OCI-LY7 (cell line): ENCODE measurements around the gene CTNNA1. TPM values are rescaled to one million over a fixed set of nuclear protein-coding genes. Genes with fewer than 3 reads are reported as not detected.
"Not testable (repeated sequence)": the region's sequence is repeated elsewhere in the genome, so short reads cannot be mapped to it uniquely, and the experiment has no call there.

Experiments used
- BruUV-seq: library from RNA; stranded (reverse); fragments of 400-500 nt; replicated peaks from 2 replicates; lab custom pipeline; 2021; lab: Mats Ljungman, UMichigan
- CTCF ChIA-PET: fragments of 300-600 bp; sonication (Branson Sonifier 250); formaldehyde crosslinking; loops from one replicate; lab custom pipeline; 2022; ENCODE audit warnings: antibody characterized with exemption; ENCODE audit not compliant: unreplicated experiment; lab: Charles Lee
- POLR2A ChIA-PET: fragments of 300-600 bp; sonication (Branson Sonifier 250); formaldehyde crosslinking; loops from one replicate; lab custom pipeline; 2022; ENCODE audit warnings: antibody characterized with exemption; lab: Charles Lee
- DNase-seq: peaks from one replicate; pipeline ENCODE4 v3.0.0-alpha.2; 2015; ENCODE audit warnings: low spot score
- H2AFZ ChIP-seq: fragments of 200-600 bp; sonication (generic), shearing (Covaris generic); 2 replicates; pipeline ENCODE4 v1.6.1; 2014; ENCODE audit warnings: mild to moderate bottlenecking, antibody characterized with exemption, low read length, moderate library complexity
- H3K27ac ChIP-seq: fragments of 200-600 bp; sonication (generic); 2 replicates; pipeline ENCODE4 v1.5.1; 2014; ENCODE audit warnings: mixed run types, low read depth, mild to moderate bottlenecking, moderate library complexity, low read length, inconsistent platforms; ENCODE audit not compliant: poor library complexity, severe bottlenecking
- H3K36me3 ChIP-seq: fragments of 200-600 bp; sonication (generic); 2 replicates; pipeline ENCODE4 v1.6.1; 2014; ENCODE audit warnings: mild to moderate bottlenecking, antibody characterized with exemption, low read length, moderate library complexity, mixed read lengths; ENCODE audit not compliant: insufficient read depth
- H3K4me1 ChIP-seq: fragments of 200-600 bp; sonication (generic); 2 replicates; pipeline ENCODE4 v1.5.1; 2014; ENCODE audit warnings: mild to moderate bottlenecking, low read length; ENCODE audit not compliant: insufficient read depth, poor library complexity, severe bottlenecking
- H3K4me2 ChIP-seq: fragments of 200-600 bp; sonication (generic); 2 replicates; pipeline ENCODE4 v1.6.1; 2014; ENCODE audit warnings: mild to moderate bottlenecking, low read length
- H3K4me3 ChIP-seq: fragments of 200-600 bp; sonication (generic); 2 replicates; pipeline ENCODE4 v1.5.1; 2014; ENCODE audit warnings: mild to moderate bottlenecking, low read depth, low read length; ENCODE audit not compliant: poor library complexity, severe bottlenecking
- H3K79me2 ChIP-seq: fragments of 200-600 bp; sonication (generic); 2 replicates; pipeline ENCODE4 v1.6.1; 2016; ENCODE audit warnings: low read depth, mild to moderate bottlenecking, low read length, moderate library complexity, mixed read lengths; ENCODE audit not compliant: insufficient read depth
- H3K9me2 ChIP-seq: fragments of 200-600 bp; sonication (generic); 2 replicates; pipeline ENCODE4 v1.6.1; 2016; ENCODE audit warnings: mild to moderate bottlenecking, low read length, mixed read lengths; ENCODE audit not compliant: insufficient read depth
- H3K9me3 ChIP-seq: fragments of 200-600 bp; sonication (generic); 2 replicates; pipeline ENCODE4 v1.6.1; 2014; ENCODE audit warnings: mild to moderate bottlenecking, mixed run types, low read length, mixed read lengths
- H4K20me1 ChIP-seq: fragments of 200-600 bp; sonication (generic); 2 replicates; pipeline ENCODE4 v1.6.1; 2014; ENCODE audit warnings: mild to moderate bottlenecking, antibody characterized with exemption, low read length, moderate library complexity, mixed read lengths; ENCODE audit not compliant: insufficient read depth
- EZH2phosphoT487 ChIP-seq: fragments of 200-600 bp; sonication (generic); IDR thresholded peaks from 2 replicates; pipeline ENCODE4 v1.6.1; 2018; ENCODE audit warnings: low read depth, borderline replicate concordance, mild to moderate bottlenecking, mixed run types, antibody characterized with exemption, low read length, moderate library complexity, mixed read lengths
- intact Hi-C: fragments of 100-400 bp; cut with micrococcal nuclease; formaldehyde crosslinking; loops from one replicate; pipeline ENCODE4 v1.10.0; 2022; ENCODE audit not compliant: unreplicated experiment
- total RNA-seq, 2 experiments: library from RNA; depleted of rRNA in 1 of 2; stranded (reverse); fragments of >200 nt in 1 of 2; shearing (Covaris generic) in 1 of 2; gene quantifications; 2 replicates each; pipeline ENCODE4 v1.2.3, GENCODE V29; 2014 to 2022
- TF ChIP-seq, protein P1 (sequence below): fragments of 200-600 bp; sonication (generic); conservative IDR thresholded peaks from 2 replicates; pipeline ENCODE4 v1.5.1; 2014; ENCODE audit warnings: mild to moderate bottlenecking, antibody characterized with exemption, low read length, moderate library complexity, mixed read lengths

CTNNA1 gene
- total RNA-seq, 2 experiments from 2014 or later, result 40.4 to 42.7 TPM

GRCh38 chr5:138748630-138749081 lies 4.6 kb upstream of the CTNNA1 start:
- Histone ChIP-seq H3K4me1 (peaks cover 7% of the 10 kb centered on the region), H3K9me2 (no peaks in the 10 kb centered on the region), H3K4me2 (no peak overlapping the region), H2AFZ (no peak overlapping the region), H3K9me3 (no peaks in the 10 kb centered on the region), H3K79me2 (no peaks in the 10 kb centered on the region), H3K27ac (no peak overlapping the region), H4K20me1 (no peaks in the 10 kb centered on the region; the same call in 1 of the 2 replicates), H3K4me3 (no peak overlapping the region), H3K36me3 (no peaks in the 10 kb centered on the region)
- TF ChIP-seq, protein P1, sequence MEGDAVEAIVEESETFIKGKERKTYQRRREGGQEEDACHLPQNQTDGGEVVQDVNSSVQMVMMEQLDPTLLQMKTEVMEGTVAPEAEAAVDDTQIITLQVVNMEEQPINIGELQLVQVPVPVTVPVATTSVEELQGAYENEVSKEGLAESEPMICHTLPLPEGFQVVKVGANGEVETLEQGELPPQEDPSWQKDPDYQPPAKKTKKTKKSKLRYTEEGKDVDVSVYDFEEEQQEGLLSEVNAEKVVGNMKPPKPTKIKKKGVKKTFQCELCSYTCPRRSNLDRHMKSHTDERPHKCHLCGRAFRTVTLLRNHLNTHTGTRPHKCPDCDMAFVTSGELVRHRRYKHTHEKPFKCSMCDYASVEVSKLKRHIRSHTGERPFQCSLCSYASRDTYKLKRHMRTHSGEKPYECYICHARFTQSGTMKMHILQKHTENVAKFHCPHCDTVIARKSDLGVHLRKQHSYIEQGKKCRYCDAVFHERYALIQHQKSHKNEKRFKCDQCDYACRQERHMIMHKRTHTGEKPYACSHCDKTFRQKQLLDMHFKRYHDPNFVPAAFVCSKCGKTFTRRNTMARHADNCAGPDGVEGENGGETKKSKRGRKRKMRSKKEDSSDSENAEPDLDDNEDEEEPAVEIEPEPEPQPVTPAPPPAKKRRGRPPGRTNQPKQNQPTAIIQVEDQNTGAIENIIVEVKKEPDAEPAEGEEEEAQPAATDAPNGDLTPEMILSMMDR, result no peak
- no peak for TF ChIP-seq EZH2phosphoT487
- no TSS peak for BruUV-seq
- CTCF ChIA-PET, result no interaction called here
- intact Hi-C loops, result no loop called here
- POLR2A ChIA-PET, result interaction anchor here (1.1 kb wide), 1 partner anchor 15 kb away, joined by 3 read pairs; no protein-coding TSS in a partner anchor
- no peak for DNase-seq

GRCh38 chr5:138751344-138751743 lies 1.9 kb upstream of the CTNNA1 start:
- H3K79me2 ChIP-seq, H3K27ac ChIP-seq, BruUV-seq, intact Hi-C loops, H2AFZ ChIP-seq, H3K9me3 ChIP-seq, CTCF ChIA-PET, H3K4me3 ChIP-seq, POLR2A ChIA-PET, H3K4me2 ChIP-seq, H3K9me2 ChIP-seq, DNase-seq, H3K36me3 ChIP-seq, H4K20me1 ChIP-seq: not testable (repeated sequence)
- H3K4me1 ChIP-seq, result peaks cover 15% of the 10 kb centered on the region

DNA sequence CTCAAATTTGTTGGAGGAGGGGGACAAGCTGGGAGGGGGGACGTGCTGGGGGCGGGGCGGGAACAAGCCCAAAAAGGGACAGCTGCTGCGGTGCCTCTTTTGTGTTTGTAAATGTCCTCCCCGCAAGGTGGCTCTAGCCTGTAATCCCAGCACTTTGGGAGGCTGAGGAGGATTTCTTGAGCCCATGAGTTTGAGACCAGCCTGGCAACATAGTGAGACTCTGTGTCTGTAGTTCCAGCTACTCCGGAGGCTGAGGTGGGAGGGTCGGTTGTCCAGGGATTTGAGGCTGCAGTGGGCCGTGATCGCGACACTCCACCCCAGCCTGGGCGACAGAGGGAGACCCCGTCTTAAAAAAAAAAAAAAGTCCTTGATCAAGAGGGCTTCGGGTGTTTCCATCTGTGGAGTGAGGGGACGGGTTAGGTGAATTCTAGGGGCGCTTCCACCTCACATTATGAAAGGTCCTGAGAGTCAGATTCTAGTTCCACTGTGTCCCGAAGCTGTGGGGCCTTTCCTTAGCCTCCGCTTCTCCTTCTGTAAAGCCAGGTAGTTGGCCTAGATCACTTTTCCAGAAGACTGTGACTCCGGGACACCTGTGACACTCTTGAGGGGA lies 779 bp upstream of the CTNNA1 start:
- CTCF ChIA-PET, result no interaction called here
- Histone ChIP-seq H3K4me3 (peak overlapping the region; percentile 90), H3K4me2 (peak overlapping the region; percentile 64), H3K9me2 (no peaks in the 10 kb centered on the region), H3K4me1 (peaks cover 15% of the 10 kb centered on the region), H2AFZ (peak overlapping the region; percentile 69), H3K79me2 (peaks cover 3% of the 10 kb centered on the region; the same call in 1 of the 2 replicates), H3K36me3 (no peaks in the 10 kb centered on the region), H3K27ac (no peak overlapping the region), H3K9me3 (no peaks in the 10 kb centered on the region), H4K20me1 (no peaks in the 10 kb centered on the region; the same call in 1 of the 2 replicates)
- TF ChIP-seq, protein P1, result 0 out of 2 replicates have a peak, but pooled peaks have one; percentile 22
- no peak for TF ChIP-seq EZH2phosphoT487
- no TSS peak for BruUV-seq
- intact Hi-C loops, result no loop called here
- DNase-seq, result peak; percentile 25
- POLR2A ChIA-PET, result no interaction called here
